ENCODE results near the gene DOCK1.

The DOCK1 gene

GRCh38 chr10:127003032-127003685 lies 97.9 kb downstream of the DOCK1 start:
- TF ChIP-seq CTCF (conservative IDR thresholded peaks at IDR 0.05): no peak
- no peak overlapping the region for H3K27ac ChIP-seq

GRCh38 chr10:127006453-127006852 lies 101.2 kb downstream of the DOCK1 start:
- no peak for TF ChIP-seq CTCF (conservative IDR thresholded peaks at IDR 0.05)

GRCh38 chr10:127009366-127009765 lies 104.1 kb downstream of the DOCK1 start:
- no peak for TF ChIP-seq CTCF (conservative IDR thresholded peaks at IDR 0.05)

More at GRCh38 chr10:127006453-127006852, 101.2 kb downstream of the DOCK1 start:
- H3K27ac ChIP-seq: no peak overlapping the region

GRCh38 chr10:127011174-127011573 lies 105.9 kb downstream of the DOCK1 start:
- no peak for TF ChIP-seq CTCF (conservative IDR thresholded peaks at IDR 0.05)
- no peak overlapping the region for H3K27ac ChIP-seq

More at GRCh38 chr10:127009366-127009765, 104.1 kb downstream of the DOCK1 start:
- H3K27ac ChIP-seq: no peak overlapping the region

GRCh38 chr10:127012071-127012768 lies 107.0 kb downstream of the DOCK1 start:
- no peak for TF ChIP-seq CTCF (conservative IDR thresholded peaks at IDR 0.05)
- peak overlapping the region; percentile 36; the same call in 1 of the 2 replicates for H3K27ac ChIP-seq

GRCh38 chr10:127012769-127013152 lies 107.5 kb downstream of the DOCK1 start:
- peak overlapping the region; percentile 36 for H3K27ac ChIP-seq
- TF ChIP-seq CTCF (conservative IDR thresholded peaks at IDR 0.05): no peak

GRCh38 chr10:127013211-127013656 lies 108.0 kb downstream of the DOCK1 start:
- TF ChIP-seq CTCF (conservative IDR thresholded peaks at IDR 0.05): no peak
- H3K27ac ChIP-seq: peak overlapping the region; percentile 36

Data from VCaP (cell line).